Measurements from ENCODE around the gene GCK. TPM values are rescaled to one million over a fixed set of nuclear protein-coding genes. Genes with fewer than 3 reads are reported as not detected.

Gene GCK
- total RNA-seq, 1 donor from 2014 or later: 1.7 TPM

- Histone ChIP-seq H3K27ac (peak overlapping the region; percentile 98), H3K4me1 (peaks cover 51% of the 10 kb centered on the region), H3K4me3 (no peak overlapping the region), H3K27me3 (no peaks in the 10 kb centered on the region), H3K36me3 (no peaks in the 10 kb centered on the region), H3K9me3 (no peaks in the 10 kb centered on the region)
- DNase-seq (ENCODE audit: extremely low spot score in 2 of 2): no peak
- intact Hi-C loops (cut with DNase I): no loop called here
- no peak for TF ChIP-seq POLR2A (IDR thresholded peaks at IDR 0.05)
- no peak for TF ChIP-seq POLR2AphosphoS5 (IDR thresholded peaks at IDR 0.05; ENCODE audit: insufficient read depth in 1 of 2, low read depth in 1 of 2)
These were observed 89.6 kb downstream of the GCK start for GRCh38 chr7:44099669-44100068.

- intact Hi-C loops (cut with DNase I): no loop called here
- H3K36me3 ChIP-seq: no peaks in the 10 kb centered on the region
- no peak overlapping the region for H3K4me3 ChIP-seq
- no peak overlapping the region for H3K27ac ChIP-seq
- TF ChIP-seq CTCF (IDR thresholded peaks at IDR 0.05): no peak
- no peak for TF ChIP-seq POLR2AphosphoS5 (IDR thresholded peaks at IDR 0.05; ENCODE audit: insufficient read depth in 1 of 2, low read depth in 1 of 2)
- TF ChIP-seq POLR2A (IDR thresholded peaks at IDR 0.05): no peak
- peaks cover 52% of the 10 kb centered on the region for H3K4me1 ChIP-seq
- DNase-seq (ENCODE audit: extremely low spot score in 2 of 2): no peak
- no peaks in the 10 kb centered on the region for H3K9me3 ChIP-seq
- no peaks in the 10 kb centered on the region for H3K27me3 ChIP-seq
These were observed 90.9 kb downstream of the GCK start for GRCh38 chr7:44098092-44099068.

DNA sequence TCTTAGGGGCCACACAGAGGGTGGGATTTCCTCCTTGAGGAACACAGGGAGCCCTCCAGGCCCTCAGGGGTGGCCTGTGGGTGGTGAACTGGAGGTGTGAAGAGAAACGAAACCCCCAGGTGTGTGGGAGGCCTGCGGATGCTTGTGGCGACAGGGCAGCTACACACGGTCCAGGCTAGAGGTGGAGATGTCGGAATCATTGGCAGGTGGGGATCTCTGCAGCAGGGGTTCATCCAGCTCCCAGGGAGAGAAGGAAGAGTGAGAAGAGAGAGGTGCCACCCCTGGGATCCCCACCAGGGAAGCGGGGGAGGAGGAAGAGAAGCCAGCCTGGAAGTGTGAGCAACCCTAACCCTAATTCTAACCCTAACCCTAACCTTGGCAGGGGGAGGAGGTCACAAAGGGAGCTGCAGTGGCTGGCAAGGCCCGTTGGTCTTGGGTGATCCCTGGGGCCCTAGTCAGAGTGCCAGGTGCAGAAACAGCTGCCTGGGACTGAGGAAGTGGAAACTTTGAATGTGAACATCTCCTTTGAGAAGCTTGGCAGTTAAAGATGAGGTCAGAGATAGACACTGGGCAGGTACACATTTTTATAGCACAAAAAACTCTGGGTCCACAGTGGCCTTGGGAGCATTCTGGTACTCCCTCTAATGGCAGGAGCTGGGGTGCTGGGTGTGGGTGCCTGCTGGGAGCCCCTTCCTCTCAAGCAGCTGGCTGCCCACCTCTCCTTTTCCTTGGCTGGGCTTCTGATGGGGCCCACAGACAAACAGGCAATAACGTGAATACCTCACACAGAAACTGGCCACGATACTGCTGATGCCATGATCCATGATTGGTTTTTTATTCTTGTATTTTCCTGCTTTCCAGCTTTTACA lies 91.9 kb downstream of the GCK start:
- TF ChIP-seq POLR2AphosphoS5 (IDR thresholded peaks at IDR 0.05; ENCODE audit: insufficient read depth in 1 of 2, low read depth in 1 of 2) (no peak), CTCF (IDR thresholded peaks at IDR 0.05) (no peak), POLR2A (IDR thresholded peaks at IDR 0.05) (no peak)
- Histone ChIP-seq H3K36me3 (no peaks in the 10 kb centered on the region), H3K4me3 (no peak overlapping the region), H3K9me3 (no peaks in the 10 kb centered on the region), H3K27me3 (no peaks in the 10 kb centered on the region), H3K27ac (no peak overlapping the region), H3K4me1 (peaks cover 41% of the 10 kb centered on the region)
- DNase-seq (ENCODE audit: extremely low spot score in 2 of 2): no peak
- intact Hi-C loops (cut with DNase I): no loop called here

- peaks cover 32% of the 10 kb centered on the region for H3K4me1 ChIP-seq
- intact Hi-C loops (cut with DNase I): no loop called here
- no peaks in the 10 kb centered on the region for H3K27me3 ChIP-seq
- TF ChIP-seq CTCF (IDR thresholded peaks at IDR 0.05) (no peak), POLR2A (IDR thresholded peaks at IDR 0.05) (no peak), POLR2AphosphoS5 (IDR thresholded peaks at IDR 0.05; ENCODE audit: insufficient read depth in 1 of 2, low read depth in 1 of 2) (no peak)
- no peaks in the 10 kb centered on the region for H3K36me3 ChIP-seq
- H3K4me3 ChIP-seq: no peak overlapping the region
- no peaks in the 10 kb centered on the region for H3K9me3 ChIP-seq
- H3K27ac ChIP-seq: peak overlapping the region; percentile 65
- DNase-seq (ENCODE audit: extremely low spot score in 2 of 2): no peak
These were observed 92.8 kb downstream of the GCK start for GRCh38 chr7:44096326-44096881.

DNA sequence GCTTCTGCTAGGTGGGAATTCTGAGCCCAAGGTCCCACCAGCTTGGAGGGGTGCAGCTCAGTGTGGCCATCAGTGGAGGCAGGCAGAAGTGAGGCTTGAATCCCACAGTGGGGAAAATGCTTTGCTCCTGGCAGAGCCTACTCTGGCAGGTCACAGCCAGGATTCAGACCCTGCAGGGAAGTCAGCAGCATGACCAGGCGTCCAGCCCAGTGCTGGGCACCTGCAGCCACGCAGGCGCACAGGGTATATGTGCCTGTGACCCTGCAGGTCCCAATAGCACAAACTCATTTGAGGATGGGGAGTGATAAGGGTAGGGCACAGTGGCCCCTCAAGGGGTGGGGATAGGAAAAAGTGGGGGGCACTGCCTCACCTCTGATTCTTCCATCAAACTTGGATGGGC lies 93.5 kb downstream of the GCK start:
- TF ChIP-seq CTCF (IDR thresholded peaks at IDR 0.05): no peak
- no peak for TF ChIP-seq POLR2A (IDR thresholded peaks at IDR 0.05)
- no peak for TF ChIP-seq POLR2AphosphoS5 (IDR thresholded peaks at IDR 0.05; ENCODE audit: insufficient read depth in 1 of 2, low read depth in 1 of 2)
- H3K9me3 ChIP-seq: no peaks in the 10 kb centered on the region
- intact Hi-C loops (cut with DNase I): no loop called here
- no peak for DNase-seq (ENCODE audit: extremely low spot score in 2 of 2)
- peaks cover 26% of the 10 kb centered on the region for H3K4me1 ChIP-seq
- H3K36me3 ChIP-seq: no peaks in the 10 kb centered on the region
- H3K27me3 ChIP-seq: no peaks in the 10 kb centered on the region
- H3K27ac ChIP-seq: peak overlapping the region; percentile 65
- no peak overlapping the region for H3K4me3 ChIP-seq

Measured in vagina (tissue), 2 donors.